ENCODE results near the gene TDRD1. TPM values are rescaled to one million over a fixed set of nuclear protein-coding genes. Genes with fewer than 3 reads are reported as not detected.

Gene TDRD1
- total RNA-seq, result not detected in 2 replicates

GRCh38 chr10:114179148-114179547 is at the start of gene TDRD1:
Gene TDRD1 (plus strand): TSS chr10:114179353. CDS start chr10:114187832, 8,479 bp downstream.

GRCh38 chr10:114173921-114174694 is 5.0 kb upstream of the TDRD1 start, which contains the start of gene CCDC186:
Gene CCDC186 (minus strand): TSS chr10:114174203. CDS start chr10:114163268, 10,935 bp downstream.

GRCh38 chr10:114239117-114239993 is 60.2 kb downstream of the TDRD1 start, which contains the start of gene VWA2:
Gene VWA2 (plus strand): TSS chr10:114239254. CDS start chr10:114248714, 9,460 bp downstream.

Other genes with a start within 250 kb of the TDRD1 start
- 1.6 and 7.9 TPM in 2 replicates for gene ADRB1, start 135.5 kb upstream of the TDRD1 start, total RNA-seq
- gene CCDC186, start 5.2 kb upstream of the TDRD1 start, total RNA-seq, result 32.7 and 34.9 TPM in 2 replicates
- gene VWA2, start 59.9 kb downstream of the TDRD1 start, total RNA-seq, result 2.7 and 4.7 TPM in 2 replicates
- 9.3 and 18.8 TPM in 2 replicates for gene AFAP1L2, start 225.1 kb downstream of the TDRD1 start, total RNA-seq